Hippocampal formation (tissue), 2 donors: ENCODE data around the gene MAGEB17.
"Not testable (repeated sequence)": the region's sequence is repeated elsewhere in the genome, so short reads cannot be mapped to it uniquely, and the experiment has no call there.

ENCODE experiments used
- DNase-seq, 2 donors: peaks; one replicate each; lab custom pipeline; 2025; lab: John Stamatoyannopoulos, UW

The MAGEB17 gene

GRCh38 chrX:16167181-16167580, at the start of gene MAGEB17:
Gene MAGEB17, plus strand, starts transcription at chrX:16167481. Its CDS starts 2,902 bp downstream, at chrX:16170383.
- DNase-seq = no peak

GRCh38 chrX:16119353-16120220, 47.7 kb upstream of the MAGEB17 start:
- no peak for DNase-seq

DNA sequence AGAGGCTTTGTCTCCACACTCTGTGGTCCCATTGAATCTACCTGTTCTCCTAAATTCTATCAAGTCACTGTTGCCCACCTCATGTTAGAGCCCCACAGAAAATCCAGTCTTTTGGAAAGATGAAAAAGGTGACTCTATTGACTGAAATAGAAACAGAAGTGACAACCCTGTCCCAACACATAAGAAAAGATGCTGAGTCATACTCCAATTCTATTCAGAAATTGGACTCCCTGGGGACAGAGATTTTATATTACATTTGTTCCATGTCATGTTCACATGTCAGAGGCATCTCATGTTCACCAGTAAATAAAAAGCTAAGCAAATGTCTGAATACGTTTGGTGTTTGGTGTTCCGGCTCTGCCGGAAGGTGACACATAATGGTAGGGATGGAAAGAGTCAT, 46.9 kb upstream of the MAGEB17 start:
- DNase-seq = no peak

GRCh38 chrX:16123222-16123786, 44.0 kb upstream of the MAGEB17 start, which contains the start of gene GRPR:
Gene GRPR, plus strand, starts transcription at chrX:16123565. Its CDS starts 389 bp downstream, at chrX:16123954.
- peak; percentile 16 to 39 for DNase-seq

- DNase-seq = no peak
Observed at GRCh38 chrX:16124201-16124600, 43.1 kb upstream of the MAGEB17 start.

- no peak for DNase-seq
Observed at GRCh38 chrX:16125520-16126149, 41.6 kb upstream of the MAGEB17 start.

- DNase-seq = no peak
Observed at GRCh38 chrX:16130707-16131106, 36.6 kb upstream of the MAGEB17 start.

GRCh38 chrX:16134936-16135335, 32.3 kb upstream of the MAGEB17 start:
- DNase-seq = no peak

- no peak for DNase-seq
Observed at GRCh38 chrX:16136080-16136479, 31.2 kb upstream of the MAGEB17 start.

DNA sequence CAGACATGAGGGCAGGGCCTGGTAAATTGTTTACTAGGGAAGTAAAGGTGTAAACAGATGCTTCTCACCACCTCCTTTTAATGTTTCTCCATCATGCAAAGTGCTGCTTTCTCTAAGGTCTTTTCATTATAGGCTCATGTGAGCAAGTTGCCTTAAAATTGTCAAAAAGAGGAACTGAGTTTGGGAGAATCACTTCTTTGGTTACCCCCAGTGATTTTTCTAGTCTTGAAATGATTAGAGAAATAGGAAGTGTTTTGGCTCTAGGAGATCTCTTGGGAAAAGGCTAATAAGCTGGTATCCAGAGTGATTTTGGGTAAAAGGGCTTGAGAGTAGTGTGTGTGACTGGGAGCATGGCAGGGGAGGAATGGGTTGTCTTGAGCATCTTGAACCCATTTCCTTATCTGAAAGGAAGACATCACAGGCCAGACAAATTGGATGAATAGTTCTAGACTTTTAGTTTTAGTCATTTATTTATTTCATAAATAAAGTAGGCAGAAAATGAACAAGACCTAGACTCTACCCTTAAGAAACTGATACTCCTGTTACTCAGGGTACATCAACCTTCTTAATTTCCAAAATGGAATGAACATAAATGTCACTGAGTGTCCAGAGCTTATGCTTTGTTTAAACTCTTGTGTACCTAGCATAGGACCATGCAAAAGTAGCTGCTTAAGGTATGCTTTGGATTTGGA, 29.7 kb upstream of the MAGEB17 start:
- no peak for DNase-seq

DNA sequence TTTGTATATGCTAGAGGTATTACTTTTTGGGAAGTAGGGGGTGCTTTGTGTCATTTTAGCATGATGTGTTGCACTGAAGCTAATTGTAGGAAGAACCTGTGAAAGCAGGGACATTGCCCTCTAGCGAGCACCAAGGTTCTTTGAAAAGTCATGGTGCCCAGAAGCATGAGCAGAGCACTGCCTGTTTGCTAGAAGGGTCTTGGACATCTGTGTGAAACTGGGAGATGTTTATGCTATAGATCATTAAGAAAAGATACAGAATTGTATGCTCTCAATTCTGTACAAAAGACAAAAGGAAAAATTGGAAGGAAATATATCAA, 29.2 kb upstream of the MAGEB17 start:
- DNase-seq = no peak

DNA sequence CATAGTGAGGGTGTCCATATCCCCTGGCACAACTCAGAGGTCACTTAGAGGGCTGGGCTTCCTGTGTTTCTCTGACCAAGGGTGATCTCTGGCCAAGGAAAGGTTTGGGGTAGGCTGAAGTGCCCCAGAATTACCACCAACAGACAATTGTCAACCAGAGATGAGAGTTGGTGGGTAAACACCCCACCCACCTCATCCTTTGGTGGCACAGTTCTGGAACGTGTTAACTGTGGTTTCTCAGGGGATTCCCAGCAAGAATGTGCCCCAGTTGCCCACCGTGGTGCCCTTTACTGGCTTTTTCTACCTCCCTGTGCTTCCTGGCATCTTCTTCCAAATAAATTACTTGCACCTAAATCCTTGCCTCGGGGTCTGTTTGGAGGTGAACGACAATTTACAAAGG, 26.8 kb upstream of the MAGEB17 start:
- no peak for DNase-seq

DNA sequence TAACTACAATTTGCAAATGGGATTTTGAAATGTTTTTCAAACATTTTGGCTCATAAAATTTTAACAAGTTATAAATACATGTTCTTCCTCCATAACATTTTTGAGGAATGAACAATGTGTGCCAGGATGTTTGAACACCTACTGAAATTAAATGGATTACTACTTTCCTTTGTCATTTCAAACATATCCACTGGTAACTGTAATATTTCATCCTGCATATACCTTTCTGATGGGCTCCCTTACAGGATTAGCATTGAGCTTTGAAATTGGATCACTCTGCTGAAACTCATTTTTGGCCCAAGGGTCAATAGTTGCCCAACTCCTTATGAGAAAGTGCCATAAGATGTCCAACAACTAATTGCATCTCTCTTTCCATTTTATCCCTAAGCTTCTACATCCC, 26.3 kb upstream of the MAGEB17 start:
- no peak for DNase-seq

DNA sequence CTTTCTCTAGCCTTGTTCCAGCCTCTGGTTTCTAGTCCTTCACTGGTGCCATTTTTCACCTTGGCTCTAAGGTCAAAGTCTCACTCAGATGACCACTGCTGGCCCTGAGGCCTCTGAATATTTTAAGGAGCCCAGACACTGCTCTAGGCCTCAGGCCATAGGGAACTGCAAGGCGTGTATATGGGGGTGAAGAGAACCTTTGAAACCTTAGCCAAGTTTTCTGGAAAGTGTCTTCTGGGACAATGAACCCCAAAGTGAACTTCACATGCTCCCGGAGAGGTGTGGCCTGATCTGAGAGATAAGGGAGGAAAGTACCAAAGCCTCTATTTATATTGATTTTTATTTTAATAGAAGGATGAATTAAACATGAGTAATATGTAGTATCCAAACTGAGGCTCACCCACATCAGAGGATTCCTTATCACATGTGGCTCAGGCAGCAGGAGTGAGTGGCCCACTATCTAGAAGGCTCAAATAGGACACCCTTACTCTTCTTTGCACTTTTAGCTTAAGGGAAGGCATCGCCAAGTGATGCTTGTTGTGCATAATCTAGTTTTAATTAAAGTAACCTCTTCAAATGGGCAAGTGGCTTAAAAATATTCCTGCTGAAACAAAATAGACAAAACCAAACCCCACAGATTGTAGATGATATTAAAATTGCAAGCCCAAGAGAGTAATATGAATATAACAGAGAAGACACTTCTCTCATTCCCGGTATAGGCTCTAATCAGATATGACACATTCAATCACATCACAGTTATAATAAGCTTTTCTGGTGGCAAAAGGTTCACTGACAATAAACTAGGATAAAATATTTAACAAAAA, 25.6 kb upstream of the MAGEB17 start:
- DNase-seq = no peak

DNA sequence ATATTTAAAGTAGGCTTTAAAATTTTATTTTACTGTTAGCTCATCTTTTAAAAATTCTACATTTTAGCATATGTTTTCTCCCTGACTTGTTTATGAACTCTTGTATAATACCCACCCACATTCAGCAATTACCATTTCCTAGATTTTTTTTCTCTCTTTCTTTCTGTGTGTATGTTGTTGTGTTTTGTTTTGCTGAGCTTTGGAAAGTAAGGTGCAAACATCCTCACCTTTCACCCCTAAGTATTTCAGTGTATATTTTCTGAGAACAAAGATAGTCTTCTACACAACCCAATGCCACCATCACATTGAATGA, 25.1 kb upstream of the MAGEB17 start:
- DNase-seq = no peak

GRCh38 chrX:16143968-16144367, 23.3 kb upstream of the MAGEB17 start:
- no peak for DNase-seq

DNA sequence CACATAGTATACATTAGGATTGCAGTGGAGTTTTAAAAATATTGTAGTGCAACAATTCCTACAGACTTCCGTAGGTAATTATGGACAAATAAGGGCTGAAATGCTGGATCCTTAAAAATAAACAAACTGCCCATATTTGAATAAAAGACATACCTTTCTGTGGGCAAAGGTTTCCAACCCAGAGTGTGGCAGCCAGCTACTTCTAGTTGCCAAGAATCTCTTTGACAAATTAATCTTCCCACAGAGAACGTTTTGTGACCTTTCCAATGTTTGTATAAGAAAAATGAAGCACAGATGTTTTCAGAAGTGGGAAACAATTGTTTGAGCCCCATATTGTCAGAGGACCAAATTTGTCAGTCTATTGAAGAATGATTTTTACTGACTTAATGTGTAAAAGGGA, 22.9 kb upstream of the MAGEB17 start:
- DNase-seq = no peak

DNA sequence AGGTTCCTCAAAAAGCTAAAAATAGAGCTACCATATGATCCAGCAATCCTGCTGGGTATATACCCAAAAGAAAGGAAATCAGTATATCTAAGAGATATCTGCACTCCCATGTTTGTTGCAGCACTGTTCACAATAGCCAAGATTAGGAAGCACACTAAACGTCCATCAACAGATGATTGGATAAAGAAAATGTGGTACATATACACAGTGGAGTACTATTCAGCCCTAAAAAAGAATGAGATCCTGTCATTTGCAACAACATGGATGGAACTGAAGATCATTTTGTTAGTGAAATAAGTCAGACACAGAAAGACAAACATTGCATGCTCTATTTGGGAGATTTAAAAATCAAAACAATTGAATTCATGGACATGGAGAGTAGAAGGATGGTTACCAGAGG, 22.2 kb upstream of the MAGEB17 start:
- not testable (repeated sequence) for DNase-seq

GRCh38 chrX:16145656-16146055, 21.6 kb upstream of the MAGEB17 start:
- no peak for DNase-seq

- no peak for DNase-seq
Observed at GRCh38 chrX:16148896-16149295, 18.4 kb upstream of the MAGEB17 start.

GRCh38 chrX:16155581-16156096, 11.6 kb upstream of the MAGEB17 start:
- DNase-seq = no peak
